ENCODE results near the gene CDH23.
A peak's percentile ranks its signal among the peaks of the same experiment; 100 is the strongest.

CDH23 gene

DNA sequence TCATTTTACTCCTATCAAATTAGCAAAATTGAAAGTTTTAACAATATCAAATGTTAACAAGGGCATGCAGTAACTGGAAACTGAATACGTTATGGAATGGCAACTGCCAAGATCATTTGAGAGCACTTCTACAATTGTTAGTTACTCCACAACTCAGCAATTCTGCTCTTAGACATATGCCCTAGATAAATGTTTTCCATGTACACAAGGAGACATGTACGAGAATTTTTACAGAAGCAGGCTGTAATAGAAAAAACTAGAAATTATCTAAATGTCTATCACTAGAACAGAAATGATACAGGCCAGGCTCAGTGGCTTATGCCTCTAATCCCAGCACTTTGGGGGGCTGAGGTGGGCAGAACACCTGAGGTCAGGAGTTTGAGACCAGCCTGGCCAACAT lies 447.4 kb downstream of the CDH23 start:
- CTCF ChIA-PET = no interaction called here
- DNase-seq (ENCODE audit: low spot score) = no peak
- H3K27ac ChIP-seq = no peak overlapping the region
- TF ChIP-seq, protein P1, sequence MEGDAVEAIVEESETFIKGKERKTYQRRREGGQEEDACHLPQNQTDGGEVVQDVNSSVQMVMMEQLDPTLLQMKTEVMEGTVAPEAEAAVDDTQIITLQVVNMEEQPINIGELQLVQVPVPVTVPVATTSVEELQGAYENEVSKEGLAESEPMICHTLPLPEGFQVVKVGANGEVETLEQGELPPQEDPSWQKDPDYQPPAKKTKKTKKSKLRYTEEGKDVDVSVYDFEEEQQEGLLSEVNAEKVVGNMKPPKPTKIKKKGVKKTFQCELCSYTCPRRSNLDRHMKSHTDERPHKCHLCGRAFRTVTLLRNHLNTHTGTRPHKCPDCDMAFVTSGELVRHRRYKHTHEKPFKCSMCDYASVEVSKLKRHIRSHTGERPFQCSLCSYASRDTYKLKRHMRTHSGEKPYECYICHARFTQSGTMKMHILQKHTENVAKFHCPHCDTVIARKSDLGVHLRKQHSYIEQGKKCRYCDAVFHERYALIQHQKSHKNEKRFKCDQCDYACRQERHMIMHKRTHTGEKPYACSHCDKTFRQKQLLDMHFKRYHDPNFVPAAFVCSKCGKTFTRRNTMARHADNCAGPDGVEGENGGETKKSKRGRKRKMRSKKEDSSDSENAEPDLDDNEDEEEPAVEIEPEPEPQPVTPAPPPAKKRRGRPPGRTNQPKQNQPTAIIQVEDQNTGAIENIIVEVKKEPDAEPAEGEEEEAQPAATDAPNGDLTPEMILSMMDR (conservative IDR thresholded peaks at IDR 0.05; ENCODE audit: low read depth) = no peak
- POLR2A ChIA-PET (ENCODE audit: low non-redundant PET) = no interaction called here

- H3K27ac ChIP-seq = no peak overlapping the region
- POLR2A ChIA-PET (ENCODE audit: low non-redundant PET) = no interaction called here
- CTCF ChIA-PET = no interaction called here
- DNase-seq (ENCODE audit: low spot score) = no peak
- TF ChIP-seq, protein P1 (conservative IDR thresholded peaks at IDR 0.05; ENCODE audit: low read depth) = no peak
Measured at GRCh38 chr10:71844695-71845094, 448.0 kb downstream of the CDH23 start.

GRCh38 chr10:71845410-71846405 lies 449.0 kb downstream of the CDH23 start:
- ChIA-PET CTCF (interaction anchor here (0.6 to 1.2 kb wide), 4 partner anchors 19 to 295 kb away, joined by 3 to 7 read pairs (median 6); no protein-coding TSS in a partner anchor), POLR2A (ENCODE audit: low non-redundant PET) (no interaction called here)
- no peak overlapping the region for H3K27ac ChIP-seq
- TF ChIP-seq, protein P1 (conservative IDR thresholded peaks at IDR 0.05; ENCODE audit: low read depth) = no peak
- no peak for DNase-seq (ENCODE audit: low spot score)

DNA sequence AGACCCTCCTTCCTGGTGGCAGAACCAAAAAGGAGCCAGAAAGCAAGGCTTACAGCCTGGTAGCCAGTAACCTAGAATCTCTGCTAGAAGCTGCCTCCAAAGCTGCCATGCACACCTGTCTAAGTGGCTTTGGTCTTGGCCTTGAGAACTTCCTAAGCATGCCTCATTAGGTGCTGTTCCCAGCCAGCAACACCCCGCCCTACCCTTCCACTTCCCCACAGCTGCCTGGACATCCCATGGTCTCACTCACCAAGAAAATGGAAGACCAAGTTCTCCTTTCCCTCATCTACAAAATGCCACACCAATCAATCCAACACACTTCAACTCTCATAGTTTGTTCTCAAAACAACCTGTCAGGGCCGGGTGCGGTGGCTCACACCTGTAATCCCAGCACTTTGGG lies 450.1 kb downstream of the CDH23 start:
- TF ChIP-seq, protein P1 (conservative IDR thresholded peaks at IDR 0.05; ENCODE audit: low read depth) = no peak

GRCh38 chr10:71847418-71847817 lies 450.7 kb downstream of the CDH23 start:
- ChIA-PET CTCF (interaction anchor here (1.2 kb wide), 1 partner anchor 49 kb away, joined by 5 read pairs; no protein-coding TSS in a partner anchor), POLR2A (ENCODE audit: low non-redundant PET) (no interaction called here)
- DNase-seq (ENCODE audit: low spot score) = no peak
- H3K27ac ChIP-seq = peak overlapping the region; percentile 45; the same call in 1 of the 2 replicates
- TF ChIP-seq, protein P1 (conservative IDR thresholded peaks at IDR 0.05; ENCODE audit: low read depth) = no peak

More for the DNA sequence above, 450.1 kb downstream of the CDH23 start:
- ChIA-PET CTCF (interaction anchor here (1.2 kb wide), 1 partner anchor 49 kb away, joined by 5 read pairs; no protein-coding TSS in a partner anchor), POLR2A (ENCODE audit: low non-redundant PET) (no interaction called here)
- H3K27ac ChIP-seq = peak overlapping the region; percentile 45
- no peak for DNase-seq (ENCODE audit: low spot score)

DNA sequence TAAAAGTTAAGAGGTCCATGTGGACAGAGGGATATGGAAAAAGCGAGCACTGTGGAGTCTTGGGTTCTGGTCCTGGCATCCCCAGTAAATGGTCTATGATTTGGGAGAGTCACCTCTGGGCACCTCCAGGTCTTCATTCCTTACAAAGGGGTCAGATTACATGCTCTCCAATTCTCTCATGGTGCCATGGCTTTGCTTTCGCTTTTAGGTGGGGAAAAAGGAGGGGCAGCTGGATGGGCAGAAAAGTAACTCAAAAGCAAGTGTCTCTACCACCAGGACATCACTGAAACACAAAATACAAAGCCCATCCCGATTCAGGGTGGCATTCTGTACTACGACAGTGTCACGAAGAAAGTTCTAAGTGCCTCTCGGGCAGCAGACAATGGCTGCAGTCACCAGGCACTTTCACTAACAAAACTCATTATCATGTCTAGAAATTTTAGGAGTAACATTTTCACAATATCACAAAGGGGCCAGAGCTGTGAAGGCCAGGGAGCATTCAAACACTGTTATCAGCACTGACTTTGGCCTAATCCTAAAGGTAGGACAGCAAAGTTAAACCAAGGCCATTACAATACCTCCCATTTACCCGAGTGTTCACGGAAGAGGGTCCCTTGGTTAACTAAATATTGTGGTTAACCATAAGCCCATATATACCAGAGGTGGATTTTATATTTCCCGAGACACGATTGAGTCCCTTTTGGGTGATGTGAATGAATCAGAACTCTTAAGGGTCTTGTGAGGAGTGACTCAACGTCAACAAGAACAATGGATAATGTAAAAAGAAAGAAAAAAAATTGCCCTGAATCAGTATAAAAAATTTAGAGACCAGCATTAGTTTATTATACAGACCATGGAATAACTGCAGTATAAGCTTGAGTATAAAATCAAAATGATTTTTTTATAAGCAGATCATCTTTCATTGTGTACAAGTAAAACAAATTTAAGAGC lies 451.9 kb downstream of the CDH23 start:
- no peak for DNase-seq (ENCODE audit: low spot score)
- POLR2A ChIA-PET (ENCODE audit: low non-redundant PET) = no interaction called here
- no peak overlapping the region; the same call in 1 of the 2 replicates for H3K27ac ChIP-seq
- CTCF ChIA-PET = interaction anchor here (0.8 to 3.5 kb wide), 2 partner anchors 48 to 336 kb away, joined by 3 to 22 read pairs; no protein-coding TSS in a partner anchor
- TF ChIP-seq, protein P1 (conservative IDR thresholded peaks at IDR 0.05; ENCODE audit: low read depth) = no peak

Measured in RWPE1 (cell line).